ENCODE results near the gene ZNF558. TPM values are rescaled to one million over a fixed set of nuclear protein-coding genes. Genes with fewer than 3 reads are reported as not detected.

The ZNF558 gene
- total RNA-seq, 4 donors from 2014 or later = 14.4 to 24.5 (median 18.6) TPM

GRCh38 chr19:8820234-8820633 is 11.9 kb downstream of the ZNF558 start:
- TF ChIP-seq CTCF (IDR thresholded peaks at IDR 0.05 in 4 of 5, conservative IDR thresholded peaks at IDR 0.05 in 1 of 5) = no peak
- no peak for TF ChIP-seq POLR2A (IDR thresholded peaks at IDR 0.05)
- peaks cover 0 to 27% (median 5%) of the 10 kb centered on the region in 3 donors for H3K9me3 ChIP-seq
- no peak overlapping the region for H3K27ac ChIP-seq
- ATAC-seq (no peak), DNase-seq (no peak)
- H3K4me1 ChIP-seq = no peaks in the 10 kb centered on the region
- in situ Hi-C loops (cut with MboI; ENCODE audit: low sequenced_read_pairs in 4 of 4) = no loop called here
- peaks cover 28 to 99% of the 10 kb centered on the region in 2 donors for H3K36me3 ChIP-seq
- intact Hi-C loops (cut with DNase I; ENCODE audit: low total_unique reads) = no loop called here
- peak overlapping the region in 1 of 4 donors; percentile 10 for H3K4me3 ChIP-seq
- no peaks in the 10 kb centered on the region for H3K27me3 ChIP-seq

- TF ChIP-seq POLR2A (IDR thresholded peaks at IDR 0.05) (no peak), CTCF (IDR thresholded peaks at IDR 0.05 in 4 of 5, conservative IDR thresholded peaks at IDR 0.05 in 1 of 5) (no peak)
- Histone ChIP-seq H3K36me3 (peaks cover 42 to 100% of the 10 kb centered on the region in 2 donors), H3K27me3 (no peaks in the 10 kb centered on the region), H3K27ac (no peak overlapping the region), H3K4me3 (peak overlapping the region in 1 of 4 donors; percentile 23), H3K9me3 (peaks cover 27 to 71% (median 34%) of the 10 kb centered on the region in 3 donors), H3K4me1 (no peaks in the 10 kb centered on the region)
- ATAC-seq (no peak), DNase-seq (no peak)
- in situ Hi-C loops (cut with MboI; ENCODE audit: low sequenced_read_pairs in 4 of 4) = no loop called here
- intact Hi-C loops (cut with DNase I; ENCODE audit: low total_unique reads) = no loop called here
Measured at GRCh38 chr19:8815780-8816179, 16.3 kb downstream of the ZNF558 start.

- no peaks in the 10 kb centered on the region for H3K4me1 ChIP-seq
- no peaks in the 10 kb centered on the region for H3K27me3 ChIP-seq
- no peak overlapping the region for H3K27ac ChIP-seq
- DNase-seq (no peak), ATAC-seq (no peak)
- in situ Hi-C loops (cut with MboI; ENCODE audit: low sequenced_read_pairs in 4 of 4) (no loop called here), intact Hi-C loops (cut with DNase I; ENCODE audit: low total_unique reads) (no loop called here)
- TF ChIP-seq CTCF (IDR thresholded peaks at IDR 0.05 in 4 of 5, conservative IDR thresholded peaks at IDR 0.05 in 1 of 5) (no peak), POLR2A (IDR thresholded peaks at IDR 0.05) (no peak)
- H3K4me3 ChIP-seq = peak overlapping the region in 1 of 4 donors; percentile 26
- H3K9me3 ChIP-seq = peaks cover 33 to 87% (median 45%) of the 10 kb centered on the region in 3 donors
- peaks cover 51 to 100% of the 10 kb centered on the region in 2 donors for H3K36me3 ChIP-seq
Measured at GRCh38 chr19:8814176-8814575, 17.9 kb downstream of the ZNF558 start.

- intact Hi-C loops (cut with DNase I; ENCODE audit: low total_unique reads) = no loop called here
- DNase-seq (no peak), ATAC-seq (no peak)
- peak overlapping the region in 1 of 4 donors; percentile 42 for H3K4me3 ChIP-seq
- in situ Hi-C loops (cut with MboI; ENCODE audit: low sequenced_read_pairs in 4 of 4) = no loop called here
- no peaks in the 10 kb centered on the region for H3K4me1 ChIP-seq
- no peak overlapping the region for H3K27ac ChIP-seq
- peaks cover 37 to 98% (median 58%) of the 10 kb centered on the region in 3 donors for H3K9me3 ChIP-seq
- peaks cover 54 to 99% of the 10 kb centered on the region in 2 donors for H3K36me3 ChIP-seq
- TF ChIP-seq POLR2A (IDR thresholded peaks at IDR 0.05) (no peak), CTCF (IDR thresholded peaks at IDR 0.05 in 4 of 5, conservative IDR thresholded peaks at IDR 0.05 in 1 of 5) (no peak)
- peaks cover 0 to 6% (median 0%) of the 10 kb centered on the region in 3 donors for H3K27me3 ChIP-seq
Measured at GRCh38 chr19:8811315-8812172, 20.6 kb downstream of the ZNF558 start.
